Body of pancreas (tissue), 4 donors: ENCODE data around the gene CAPN11.

ENCODE experiments used
- CTCF ChIP-seq, 7 experiments: fragments of 450-650 bp in 4 of 7; fragments of 200-600 bp in 3 of 7; sonication (generic) in 3 of 7; IDR thresholded peaks; one replicate each; pipeline ENCODE4 v1.5.1; 2016 to 2019; ENCODE audit warnings: antibody characterized with exemption in 7 of 7
- POLR2A ChIP-seq, 3 donors: fragments of 450-650 bp; IDR thresholded peaks; one replicate each; pipeline ENCODE4 v1.6.1; 2016; ENCODE audit warnings: antibody characterized with exemption in 3 of 3, mild to moderate bottlenecking in 2 of 3

- TF ChIP-seq CTCF (IDR thresholded peaks at IDR 0.05) = no peak
- TF ChIP-seq POLR2A (IDR thresholded peaks at IDR 0.05) = peak in 1 of 3 donors; percentile 29
Measured at GRCh38 chr6:44220913-44221290, 62.3 kb downstream of the CAPN11 start.
